HAP-1 (cell line): Measurements from ENCODE around the gene AMBRA1.

ENCODE experiments used
- DNase-seq, 2 experiments: peaks; one replicate each; pipeline ENCODE4 v3.0.0-alpha.2; 2016 to 2020; ENCODE audit warnings: low spot score in 2 of 2
- H3K27me3 ChIP-seq: fragments of 250-450 bp; sonication (Bioruptor Pico); 2 replicates; pipeline ENCODE4 v1.5.1; 2020; ENCODE audit warnings: low read depth, mild to moderate bottlenecking, moderate library complexity
- H3K36me3 ChIP-seq: fragments of 250-450 bp; sonication (Bioruptor Pico); replicated peaks from 2 replicates; pipeline ENCODE4 v1.5.1; 2020; ENCODE audit warnings: mild to moderate bottlenecking
- H3K4me1 ChIP-seq: fragments of 250-450 bp; sonication (Bioruptor Pico); 2 replicates; pipeline ENCODE4 v1.5.1; 2020; ENCODE audit warnings: mild to moderate bottlenecking
- H3K4me3 ChIP-seq: fragments of 250-450 bp; sonication (Bioruptor Pico); 2 replicates; pipeline ENCODE4 v1.5.1; 2020; ENCODE audit warnings: mild to moderate bottlenecking, moderate library complexity
- H3K9me3 ChIP-seq: fragments of 250-450 bp; sonication (Bioruptor Pico); 2 replicates; pipeline ENCODE4 v1.5.1; 2020; ENCODE audit warnings: mild to moderate bottlenecking, moderate library complexity
- in situ Hi-C: fragments of 300-500 bp; cut with MboI; formaldehyde crosslinking; loops from 3 replicates; pipeline ENCODE4 v1.14.3; 2020; ENCODE audit warnings: low sequenced_read_pairs, inconsistent platforms, mixed read lengths

The AMBRA1 gene

DNA sequence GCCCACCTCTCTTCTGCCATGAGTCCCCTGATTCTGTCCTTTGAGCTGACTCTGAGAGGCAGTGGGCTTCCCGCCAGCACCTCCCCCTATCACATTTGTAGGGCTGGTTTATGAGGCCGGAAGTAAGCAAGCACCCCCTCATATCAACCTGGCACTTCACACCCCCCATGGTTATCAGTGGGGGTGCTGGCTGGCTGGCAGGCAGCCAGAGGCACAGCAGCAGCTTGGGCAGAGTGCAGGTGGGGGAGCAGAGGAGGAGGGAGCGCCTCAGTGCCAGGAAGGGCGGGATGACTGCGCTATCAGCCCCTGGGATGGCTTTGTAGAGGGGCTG, 179.4 kb downstream of the AMBRA1 start:
- Histone ChIP-seq H3K27me3 (no peaks in the 10 kb centered on the region), H3K9me3 (no peaks in the 10 kb centered on the region), H3K4me3 (no peak overlapping the region), H3K4me1 (no peaks in the 10 kb centered on the region), H3K36me3 (no peaks in the 10 kb centered on the region)
- in situ Hi-C loops: no loop called here
- no peak for DNase-seq

DNA sequence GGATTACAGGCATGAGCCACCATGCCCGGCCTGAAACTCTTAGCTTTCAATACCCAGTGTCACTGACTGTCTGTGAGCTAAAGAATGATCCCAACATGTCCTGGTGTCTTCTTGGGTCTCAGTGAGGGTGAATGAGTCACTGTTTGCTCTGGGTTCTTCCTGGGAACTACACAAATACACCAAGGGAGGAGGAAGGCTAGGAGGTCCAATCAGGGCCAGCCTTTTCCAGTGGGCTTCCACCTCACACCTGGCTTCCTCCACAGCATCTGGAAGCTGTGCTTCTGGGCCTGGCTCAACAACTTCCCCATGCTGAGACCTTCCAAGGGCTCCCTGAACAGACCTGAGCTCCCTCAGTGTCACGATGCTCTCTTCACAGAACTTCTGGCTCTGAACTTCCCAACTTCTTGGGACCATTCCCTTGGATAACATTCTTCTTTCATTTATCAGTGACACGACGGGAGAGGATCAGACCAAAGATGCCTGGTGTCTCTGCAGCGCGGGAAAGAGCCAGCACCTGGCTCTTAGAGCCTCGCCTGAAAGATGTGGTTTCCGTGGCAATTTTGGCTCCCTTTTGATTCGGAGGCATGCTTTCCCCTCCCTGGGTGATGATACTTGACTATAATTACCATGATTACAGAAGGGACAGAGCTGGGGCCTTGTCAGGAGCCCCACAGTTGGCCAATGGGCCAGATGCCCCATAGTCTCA, 179.9 kb downstream of the AMBRA1 start:
- Histone ChIP-seq H3K4me1 (no peaks in the 10 kb centered on the region), H3K9me3 (no peaks in the 10 kb centered on the region), H3K4me3 (no peak overlapping the region), H3K36me3 (no peaks in the 10 kb centered on the region), H3K27me3 (no peaks in the 10 kb centered on the region)
- in situ Hi-C loops: no loop called here
- DNase-seq: no peak

- H3K36me3 ChIP-seq: no peaks in the 10 kb centered on the region
- no peaks in the 10 kb centered on the region for H3K27me3 ChIP-seq
Observed at GRCh38 chr11:46410021-46410420, 183.8 kb downstream of the AMBRA1 start.

GRCh38 chr11:46408407-46408986, 185.3 kb downstream of the AMBRA1 start:
- H3K4me3 ChIP-seq: no peak overlapping the region
- H3K9me3 ChIP-seq: no peaks in the 10 kb centered on the region
- H3K27me3 ChIP-seq: no peaks in the 10 kb centered on the region
- H3K4me1 ChIP-seq: no peaks in the 10 kb centered on the region
- no peaks in the 10 kb centered on the region for H3K36me3 ChIP-seq
- in situ Hi-C loops: no loop called here
- DNase-seq: no peak

More at GRCh38 chr11:46410021-46410420, 183.8 kb downstream of the AMBRA1 start:
- DNase-seq: no peak
- in situ Hi-C loops: no loop called here
- Histone ChIP-seq H3K4me1 (no peaks in the 10 kb centered on the region), H3K4me3 (no peak overlapping the region), H3K9me3 (no peaks in the 10 kb centered on the region)

- in situ Hi-C loops: no loop called here
- Histone ChIP-seq H3K27me3 (no peaks in the 10 kb centered on the region), H3K9me3 (no peaks in the 10 kb centered on the region), H3K4me3 (no peak overlapping the region), H3K36me3 (no peaks in the 10 kb centered on the region), H3K4me1 (no peaks in the 10 kb centered on the region)
- no peak for DNase-seq
Observed at GRCh38 chr11:46407635-46408034, 186.2 kb downstream of the AMBRA1 start.

DNA sequence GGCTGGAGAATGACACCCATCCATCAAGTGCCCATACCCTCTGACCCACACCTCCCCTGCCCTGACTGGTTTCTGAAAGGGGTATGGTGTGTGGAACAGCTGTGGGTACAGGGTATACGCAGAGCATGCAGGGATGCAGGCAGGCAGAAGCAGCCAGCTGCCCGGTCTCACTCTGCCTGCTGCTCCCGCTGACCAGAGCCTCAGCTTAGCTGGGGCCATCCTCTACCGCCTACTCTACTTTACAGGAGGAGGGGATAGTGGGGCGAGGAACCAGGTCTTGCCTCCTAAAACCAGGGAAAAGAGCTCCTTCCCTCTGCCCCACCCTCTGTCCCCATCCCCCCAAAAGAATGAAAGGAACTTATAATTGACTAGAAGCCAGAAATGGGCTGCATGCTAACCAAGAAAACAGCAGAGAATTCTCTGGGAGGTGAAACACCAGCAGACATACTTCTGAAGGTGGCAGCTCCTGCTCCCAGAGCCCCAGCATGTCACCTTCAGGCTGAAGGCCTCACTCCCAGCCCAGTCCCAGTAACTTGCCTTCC, 189.3 kb downstream of the AMBRA1 start:
- Histone ChIP-seq H3K9me3 (no peaks in the 10 kb centered on the region), H3K4me3 (no peak overlapping the region), H3K27me3 (no peaks in the 10 kb centered on the region), H3K36me3 (no peaks in the 10 kb centered on the region), H3K4me1 (no peaks in the 10 kb centered on the region)
- in situ Hi-C loops: no loop called here
- no peak for DNase-seq

DNA sequence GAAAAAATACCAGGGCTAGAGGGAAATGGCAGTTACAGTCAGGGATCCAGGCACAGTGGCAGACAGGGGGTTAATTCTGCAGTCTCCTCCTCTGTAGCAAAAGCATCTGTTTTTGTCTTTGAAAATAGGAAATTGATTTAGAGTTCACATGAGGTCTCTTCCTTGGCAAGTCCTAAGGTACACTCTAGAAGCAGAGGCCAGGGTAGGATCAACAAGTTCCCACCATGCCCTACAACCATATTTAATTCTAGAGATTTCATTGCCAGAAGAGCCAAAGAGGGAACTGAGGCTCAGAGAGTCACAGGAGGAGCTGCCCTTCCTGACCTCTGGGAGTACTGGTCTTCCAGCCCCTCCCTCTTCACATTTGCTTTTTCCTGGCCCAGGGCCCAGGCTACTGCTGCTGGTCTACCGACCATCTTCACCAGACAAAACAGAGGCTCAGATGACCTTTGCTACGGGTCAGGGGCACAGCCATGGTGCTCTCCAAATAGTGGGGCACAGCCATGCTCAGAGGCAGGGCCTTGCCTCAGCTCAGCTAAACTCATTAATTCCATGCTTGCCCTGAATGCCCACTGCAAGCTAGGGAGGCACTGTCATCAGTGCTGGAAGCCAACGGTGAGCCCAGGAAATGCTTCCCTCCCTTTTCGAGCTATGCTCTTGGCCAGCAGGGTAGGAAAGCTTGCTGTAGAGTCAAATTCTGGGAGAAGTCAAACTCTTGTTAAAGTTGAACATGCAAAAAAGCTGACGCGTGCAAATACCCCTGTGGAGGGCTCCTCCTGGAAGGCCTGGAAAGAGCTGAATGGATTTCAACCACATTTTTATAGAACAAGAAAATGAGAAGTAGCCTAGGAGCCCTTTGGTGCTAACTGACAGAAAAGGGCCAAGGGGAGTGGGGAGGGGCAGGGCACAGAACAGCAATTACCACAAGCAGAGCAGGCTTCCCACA, 190.6 kb downstream of the AMBRA1 start:
- Histone ChIP-seq H3K9me3 (no peaks in the 10 kb centered on the region), H3K27me3 (no peaks in the 10 kb centered on the region), H3K36me3 (no peaks in the 10 kb centered on the region), H3K4me1 (no peaks in the 10 kb centered on the region), H3K4me3 (no peak overlapping the region)
- in situ Hi-C loops: no loop called here
- no peak for DNase-seq

DNA sequence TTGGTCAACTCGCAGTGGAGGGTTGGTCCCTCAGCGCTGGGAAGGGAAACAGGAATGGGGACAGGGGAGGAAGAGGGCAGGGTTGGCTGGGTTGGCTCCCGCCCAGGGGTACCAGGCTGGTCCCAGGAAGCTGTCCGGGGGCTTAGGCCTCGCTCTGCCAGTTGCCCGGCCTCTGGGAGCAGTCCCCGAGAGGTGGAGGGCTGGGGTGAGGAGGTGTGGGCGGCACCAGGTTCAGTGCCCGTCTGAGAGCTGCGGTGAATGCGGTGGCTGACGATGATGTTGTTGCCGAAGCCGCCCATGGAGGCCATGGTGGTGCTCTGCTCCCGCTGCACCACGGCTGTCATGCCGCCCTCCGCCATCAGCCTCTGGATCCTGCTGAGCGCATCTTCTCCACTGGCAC, 196.3 kb downstream of the AMBRA1 start:
- Histone ChIP-seq H3K4me3 (no peak overlapping the region), H3K36me3 (no peaks in the 10 kb centered on the region; the same call in 1 of the 2 replicates), H3K9me3 (no peaks in the 10 kb centered on the region), H3K27me3 (no peaks in the 10 kb centered on the region), H3K4me1 (peaks cover 4% of the 10 kb centered on the region; the same call in 1 of the 2 replicates)
- in situ Hi-C loops: no loop called here
- DNase-seq: peak in 1 of 2 experiments; percentile 3

DNA sequence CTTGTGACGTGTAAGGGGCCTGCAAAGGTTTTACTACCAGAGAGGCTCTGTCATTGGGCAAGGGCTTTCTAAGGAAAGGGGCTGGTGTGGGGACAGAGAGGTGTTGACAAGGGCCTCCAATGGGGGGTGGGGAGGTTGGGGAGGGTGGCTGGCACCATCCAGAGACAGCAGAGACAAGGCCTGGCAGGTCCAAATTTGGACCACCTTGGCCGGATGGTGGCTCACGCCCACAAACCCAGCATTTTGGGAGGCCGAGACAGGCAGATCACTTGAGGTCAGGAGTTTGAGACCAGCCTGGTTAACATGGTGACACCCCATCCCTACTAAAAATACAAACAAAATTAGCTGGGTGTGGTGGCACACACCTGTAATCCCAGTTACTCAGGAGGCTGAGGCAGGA, 200.1 kb downstream of the AMBRA1 start:
- Histone ChIP-seq H3K27me3 (peaks cover 5% of the 10 kb centered on the region), H3K4me3 (no peak overlapping the region), H3K36me3 (no peaks in the 10 kb centered on the region; the same call in 1 of the 2 replicates), H3K9me3 (no peaks in the 10 kb centered on the region), H3K4me1 (peaks cover 13% of the 10 kb centered on the region)
- in situ Hi-C loops: no loop called here
- DNase-seq: peak in 1 of 2 experiments; percentile 3

GRCh38 chr11:46393231-46393616, 200.6 kb downstream of the AMBRA1 start:
- Histone ChIP-seq H3K27me3 (peaks cover 8% of the 10 kb centered on the region), H3K9me3 (no peaks in the 10 kb centered on the region), H3K36me3 (no peaks in the 10 kb centered on the region; the same call in 1 of the 2 replicates), H3K4me3 (peak overlapping the region; percentile 37), H3K4me1 (peaks cover 15% of the 10 kb centered on the region)
- DNase-seq: peak in 1 of 2 experiments; percentile 6
- in situ Hi-C loops: no loop called here

GRCh38 chr11:46392421-46393230, 201.2 kb downstream of the AMBRA1 start:
- H3K4me3 ChIP-seq: peak overlapping the region; percentile 37

DNA sequence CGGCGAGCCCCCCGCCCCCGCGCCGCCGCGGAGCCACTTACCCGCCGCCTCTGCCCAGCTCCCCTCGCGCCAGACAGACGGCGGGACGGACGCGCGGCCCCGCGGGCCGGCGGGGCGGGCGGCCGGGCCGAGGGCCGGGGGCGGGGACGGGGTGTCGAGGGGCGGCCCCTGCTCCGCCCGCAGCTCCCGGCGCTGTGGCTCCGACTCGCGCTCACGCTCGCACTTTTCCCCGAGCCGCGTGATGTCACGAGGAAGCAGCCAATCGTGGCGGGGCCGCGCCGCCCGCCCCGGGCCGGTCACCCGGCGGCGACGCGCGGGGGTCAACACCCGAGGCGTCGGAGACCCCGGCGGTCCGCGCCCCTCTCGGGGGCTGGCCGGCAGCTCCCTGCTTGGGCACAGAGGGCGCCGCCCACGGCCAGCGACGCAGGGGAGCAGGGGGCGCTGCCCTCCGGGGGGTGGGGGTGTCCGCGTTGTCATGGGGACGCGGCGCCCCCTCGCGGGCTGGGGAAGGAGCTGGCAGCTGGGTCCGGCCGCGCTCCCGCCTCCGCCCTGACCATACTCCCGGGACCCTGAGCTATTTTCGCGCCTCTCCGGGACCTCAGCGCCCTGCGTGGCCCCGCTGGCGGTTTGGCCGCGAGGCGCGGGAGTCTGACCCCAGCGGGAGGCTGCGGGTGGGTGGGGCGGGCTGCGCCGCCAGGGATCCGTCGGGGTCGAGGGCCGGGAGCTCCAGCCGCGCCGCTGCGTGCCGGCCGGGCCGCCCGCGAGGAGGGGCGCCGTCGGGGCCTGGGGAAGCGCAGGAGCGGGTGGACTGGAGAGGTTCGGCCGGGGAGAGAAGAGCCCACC, 202.0 kb downstream of the AMBRA1 start, which contains the start of gene CHRM4:
CHRM4 (minus strand) TSS at position 199 of the 843 bp plus-strand sequence. CDS start 5,219 bp downstream, outside the sequence.
- in situ Hi-C loops: no loop called here
- Histone ChIP-seq H3K27me3 (peaks cover 9% of the 10 kb centered on the region), H3K9me3 (no peaks in the 10 kb centered on the region), H3K4me1 (peaks cover 15% of the 10 kb centered on the region), H3K36me3 (no peaks in the 10 kb centered on the region), H3K4me3 (peak within 1 kb of the TSS; percentile 37)
- DNase-seq: peak; percentile 52 to 83

More at GRCh38 chr11:46392421-46393230, 201.2 kb downstream of the AMBRA1 start:
- Histone ChIP-seq H3K36me3 (no peaks in the 10 kb centered on the region; the same call in 1 of the 2 replicates), H3K9me3 (no peaks in the 10 kb centered on the region), H3K27me3 (peaks cover 9% of the 10 kb centered on the region), H3K4me1 (peaks cover 15% of the 10 kb centered on the region)
- DNase-seq: peak; percentile 80 to 91
- in situ Hi-C loops: no loop called here
